Activated T-cell treated with anti-CD3 and anti-CD28 coated beads, Interleukin-2, amount 50 U/mL, for 1 hour (primary cell): ENCODE data around the gene LARP1.
"Not testable (repeated sequence)": the region's sequence is repeated elsewhere in the genome, so short reads cannot be mapped to it uniquely, and the experiment has no call there.

Source experiments
- DNase-seq: peaks from one replicate; pipeline ENCODE4 v3.0.0-alpha.2; 2020

LARP1 gene

GRCh38 chr5:154735362-154735761 is 19.8 kb upstream of the LARP1 start:
- DNase-seq: not testable (repeated sequence)

- DNase-seq: not testable (repeated sequence)
These were observed 18.8 kb upstream of the LARP1 start for GRCh38 chr5:154736372-154736771.

- DNase-seq: no peak
These were observed 17.4 kb upstream of the LARP1 start for GRCh38 chr5:154737667-154738320.

- no peak for DNase-seq
These were observed 14.7 kb upstream of the LARP1 start for GRCh38 chr5:154740483-154740882.

- DNase-seq: no peak
These were observed 14.2 kb upstream of the LARP1 start for GRCh38 chr5:154740957-154741356.

GRCh38 chr5:154741415-154741814 is 13.8 kb upstream of the LARP1 start:
- DNase-seq: no peak

- no peak for DNase-seq
These were observed 11.4 kb upstream of the LARP1 start for GRCh38 chr5:154743812-154744211.

- no peak for DNase-seq
These were observed 9.8 kb upstream of the LARP1 start for GRCh38 chr5:154745349-154745748.

GRCh38 chr5:154749491-154749890 is 5.7 kb upstream of the LARP1 start:
- no peak for DNase-seq

- not testable (repeated sequence) for DNase-seq
These were observed 4.5 kb upstream of the LARP1 start for GRCh38 chr5:154750641-154751040.

- no peak for DNase-seq
These were observed 3.3 kb upstream of the LARP1 start for GRCh38 chr5:154751854-154752253.

- no peak for DNase-seq
These were observed 1.4 kb upstream of the LARP1 start for GRCh38 chr5:154753792-154754191.

- peak; percentile 97 for DNase-seq
These were observed 467 bp upstream of the LARP1 start for GRCh38 chr5:154754460-154755360.

GRCh38 chr5:154756009-154756867 is 1.1 kb downstream of the LARP1 start:
- DNase-seq: peak; percentile 64

- DNase-seq: peak; percentile 62
These were observed 2.0 kb downstream of the LARP1 start for GRCh38 chr5:154756868-154757813.

- DNase-seq: peak; percentile 47
These were observed 2.7 kb downstream of the LARP1 start for GRCh38 chr5:154757814-154758406.

- DNase-seq: no peak
These were observed 3.3 kb downstream of the LARP1 start for GRCh38 chr5:154758493-154758892.

- no peak for DNase-seq
These were observed 3.8 kb downstream of the LARP1 start for GRCh38 chr5:154758977-154759376.

- not testable (repeated sequence) for DNase-seq
These were observed 4.7 kb downstream of the LARP1 start for GRCh38 chr5:154759868-154760267.

- DNase-seq: peak; percentile 28
These were observed 6.0 kb downstream of the LARP1 start for GRCh38 chr5:154761046-154761736.

- no peak for DNase-seq
These were observed 7.1 kb downstream of the LARP1 start for GRCh38 chr5:154762261-154762660.
